Measurements from ENCODE around the gene TRIM32. TPM values are rescaled to one million over a fixed set of nuclear protein-coding genes. Genes with fewer than 3 reads are reported as not detected.

The TRIM32 gene
- polyA plus RNA-seq, 1 donor (not counting 4 experiments of a cell fraction or from before 2014, with no cell fraction given): 21.3 TPM

GRCh38 chr9:116697362-116697761, 10.3 kb downstream of the TRIM32 start:
- H3K4me1 ChIP-seq (ENCODE audit: control insufficient read depth, extremely low read depth, insufficient read depth, low read length): peaks cover 52% of the 10 kb centered on the region
- peak overlapping the region; percentile 1 for H3K27ac ChIP-seq (ENCODE audit: control insufficient read depth, insufficient read depth, low read length)
- H3K36me3 ChIP-seq (ENCODE audit: control insufficient read depth in 2 of 2, extremely low read depth in 1 of 2, insufficient read depth in 2 of 2, low read length in 2 of 2): peaks cover 17 to 24% of the 10 kb centered on the region in 2 experiments
- no peak overlapping the region for H2AFZ ChIP-seq (ENCODE audit: control insufficient read depth, low read length)
- DNase-seq (ENCODE audit: low read depth, low spot score): no peak
- no peaks in the 10 kb centered on the region for H3K9me1 ChIP-seq (ENCODE audit: control insufficient read depth, extremely low read depth, insufficient read depth, low read length)
- no peaks in the 10 kb centered on the region for H3K27me3 ChIP-seq (ENCODE audit: control insufficient read depth, extremely low read depth, insufficient read depth, low read length)
- peaks cover 64% of the 10 kb centered on the region for H3K79me2 ChIP-seq (ENCODE audit: control insufficient read depth, insufficient read depth, low read length)
- H3K4me3 ChIP-seq (ENCODE audit: control insufficient read depth in 2 of 3, extremely low read depth in 1 of 3, insufficient read depth in 2 of 3, low read depth in 1 of 3, low read length in 3 of 3): no peak overlapping the region
- no peak overlapping the region for H3K4me2 ChIP-seq (ENCODE audit: control insufficient read depth, extremely low read depth, insufficient read depth, low read depth, low read length)
- no peaks in the 10 kb centered on the region for H4K20me1 ChIP-seq (ENCODE audit: control insufficient read depth, extremely low read depth, insufficient read depth, low read length)
- no peaks in the 10 kb centered on the region for H3K9me3 ChIP-seq (ENCODE audit: control insufficient read depth, low read depth, low read length)
- H3K9ac ChIP-seq (ENCODE audit: control insufficient read depth, extremely low read depth, insufficient read depth, low read length): no peak overlapping the region
- no peak for FAIRE-seq
- no peak for TF ChIP-seq CTCF (optimal IDR thresholded peaks at IDR 0.05 in 1 of 3, IDR thresholded peaks at IDR 0.05 in 1 of 3, conservative IDR thresholded peaks at IDR 0.05 in 1 of 3; ENCODE audit: extremely low read depth in 1 of 3, insufficient read depth in 2 of 3, low read length in 3 of 3)
- no peak for TF ChIP-seq EZH2 (IDR thresholded peaks at IDR 0.05; ENCODE audit: low read length)
- dilution Hi-C loops (cut with MboI; ENCODE audit: extremely low pct_ligation_motif_present, low sequenced_read_pairs): no loop called here

GRCh38 chr9:116697887-116698286, 10.8 kb downstream of the TRIM32 start:
- no peak for DNase-seq (ENCODE audit: low read depth, low spot score)
- peak overlapping the region; percentile 1 for H3K27ac ChIP-seq (ENCODE audit: control insufficient read depth, insufficient read depth, low read length)

More at GRCh38 chr9:116697887-116698286, 10.8 kb downstream of the TRIM32 start:
- Histone ChIP-seq H3K9me1 (ENCODE audit: control insufficient read depth, extremely low read depth, insufficient read depth, low read length) (no peaks in the 10 kb centered on the region), H3K4me2 (ENCODE audit: control insufficient read depth, extremely low read depth, insufficient read depth, low read depth, low read length) (no peak overlapping the region), H2AFZ (ENCODE audit: control insufficient read depth, low read length) (no peak overlapping the region), H3K9me3 (ENCODE audit: control insufficient read depth, low read depth, low read length) (no peaks in the 10 kb centered on the region), H3K4me1 (ENCODE audit: control insufficient read depth, extremely low read depth, insufficient read depth, low read length) (peaks cover 50% of the 10 kb centered on the region), H3K4me3 (ENCODE audit: control insufficient read depth in 2 of 3, extremely low read depth in 1 of 3, insufficient read depth in 2 of 3, low read depth in 1 of 3, low read length in 3 of 3) (no peak overlapping the region), H4K20me1 (ENCODE audit: control insufficient read depth, extremely low read depth, insufficient read depth, low read length) (no peaks in the 10 kb centered on the region), H3K79me2 (ENCODE audit: control insufficient read depth, insufficient read depth, low read length) (peaks cover 62% of the 10 kb centered on the region), H3K27me3 (ENCODE audit: control insufficient read depth, extremely low read depth, insufficient read depth, low read length) (no peaks in the 10 kb centered on the region), H3K9ac (ENCODE audit: control insufficient read depth, extremely low read depth, insufficient read depth, low read length) (no peak overlapping the region), H3K36me3 (ENCODE audit: control insufficient read depth in 2 of 2, extremely low read depth in 1 of 2, insufficient read depth in 2 of 2, low read length in 2 of 2) (peaks cover 17 to 24% of the 10 kb centered on the region in 2 experiments)
- dilution Hi-C loops (cut with MboI; ENCODE audit: extremely low pct_ligation_motif_present, low sequenced_read_pairs): no loop called here
- TF ChIP-seq CTCF (optimal IDR thresholded peaks at IDR 0.05 in 1 of 3, IDR thresholded peaks at IDR 0.05 in 1 of 3, conservative IDR thresholded peaks at IDR 0.05 in 1 of 3; ENCODE audit: extremely low read depth in 1 of 3, insufficient read depth in 2 of 3, low read length in 3 of 3) (no peak), EZH2 (IDR thresholded peaks at IDR 0.05; ENCODE audit: low read length) (no peak)
- no peak for FAIRE-seq

Measured in keratinocyte (primary cell).